OCI-LY7 (cell line): ENCODE data around the gene IGSF23. TPM values are rescaled to one million over a fixed set of nuclear protein-coding genes. Genes with fewer than 3 reads are reported as not detected.

Experiments
- BruUV-seq: library from RNA; stranded (reverse); fragments of 400-500 nt; replicated peaks from 2 replicates; lab custom pipeline; 2021; lab: Mats Ljungman, UMichigan
- CTCF ChIA-PET: fragments of 300-600 bp; sonication (Branson Sonifier 250); formaldehyde crosslinking; loops from one replicate; lab custom pipeline; 2022; ENCODE audit warnings: antibody characterized with exemption; ENCODE audit not compliant: unreplicated experiment; lab: Charles Lee
- POLR2A ChIA-PET: fragments of 300-600 bp; sonication (Branson Sonifier 250); formaldehyde crosslinking; loops from one replicate; lab custom pipeline; 2022; ENCODE audit warnings: antibody characterized with exemption; lab: Charles Lee
- DNase-seq: peaks from one replicate; pipeline ENCODE4 v3.0.0-alpha.2; 2015; ENCODE audit warnings: low spot score
- H2AFZ ChIP-seq: fragments of 200-600 bp; sonication (generic), shearing (Covaris generic); 2 replicates; pipeline ENCODE4 v1.6.1; 2014; ENCODE audit warnings: mild to moderate bottlenecking, antibody characterized with exemption, low read length, moderate library complexity
- H3K27ac ChIP-seq: fragments of 200-600 bp; sonication (generic); 2 replicates; pipeline ENCODE4 v1.5.1; 2014; ENCODE audit warnings: mixed run types, low read depth, mild to moderate bottlenecking, moderate library complexity, low read length, inconsistent platforms; ENCODE audit not compliant: poor library complexity, severe bottlenecking
- H3K36me3 ChIP-seq: fragments of 200-600 bp; sonication (generic); 2 replicates; pipeline ENCODE4 v1.6.1; 2014; ENCODE audit warnings: mild to moderate bottlenecking, antibody characterized with exemption, low read length, moderate library complexity, mixed read lengths; ENCODE audit not compliant: insufficient read depth
- H3K4me1 ChIP-seq: fragments of 200-600 bp; sonication (generic); 2 replicates; pipeline ENCODE4 v1.5.1; 2014; ENCODE audit warnings: mild to moderate bottlenecking, low read length; ENCODE audit not compliant: insufficient read depth, poor library complexity, severe bottlenecking
- H3K4me2 ChIP-seq: fragments of 200-600 bp; sonication (generic); 2 replicates; pipeline ENCODE4 v1.6.1; 2014; ENCODE audit warnings: mild to moderate bottlenecking, low read length
- H3K4me3 ChIP-seq: fragments of 200-600 bp; sonication (generic); 2 replicates; pipeline ENCODE4 v1.5.1; 2014; ENCODE audit warnings: mild to moderate bottlenecking, low read depth, low read length; ENCODE audit not compliant: poor library complexity, severe bottlenecking
- H3K79me2 ChIP-seq: fragments of 200-600 bp; sonication (generic); 2 replicates; pipeline ENCODE4 v1.6.1; 2016; ENCODE audit warnings: low read depth, mild to moderate bottlenecking, low read length, moderate library complexity, mixed read lengths; ENCODE audit not compliant: insufficient read depth
- H3K9me2 ChIP-seq: fragments of 200-600 bp; sonication (generic); 2 replicates; pipeline ENCODE4 v1.6.1; 2016; ENCODE audit warnings: mild to moderate bottlenecking, low read length, mixed read lengths; ENCODE audit not compliant: insufficient read depth
- H3K9me3 ChIP-seq: fragments of 200-600 bp; sonication (generic); 2 replicates; pipeline ENCODE4 v1.6.1; 2014; ENCODE audit warnings: mild to moderate bottlenecking, mixed run types, low read length, mixed read lengths
- H4K20me1 ChIP-seq: fragments of 200-600 bp; sonication (generic); 2 replicates; pipeline ENCODE4 v1.6.1; 2014; ENCODE audit warnings: mild to moderate bottlenecking, antibody characterized with exemption, low read length, moderate library complexity, mixed read lengths; ENCODE audit not compliant: insufficient read depth
- CTCF ChIP-seq: fragments of 200-600 bp; sonication (generic); conservative IDR thresholded peaks from 2 replicates; pipeline ENCODE4 v1.5.1; 2014; ENCODE audit warnings: mild to moderate bottlenecking, antibody characterized with exemption, low read length, moderate library complexity, mixed read lengths
- EZH2phosphoT487 ChIP-seq: fragments of 200-600 bp; sonication (generic); IDR thresholded peaks from 2 replicates; pipeline ENCODE4 v1.6.1; 2018; ENCODE audit warnings: low read depth, borderline replicate concordance, mild to moderate bottlenecking, mixed run types, antibody characterized with exemption, low read length, moderate library complexity, mixed read lengths
- intact Hi-C: fragments of 100-400 bp; cut with micrococcal nuclease; formaldehyde crosslinking; loops from one replicate; pipeline ENCODE4 v1.10.0; 2022; ENCODE audit not compliant: unreplicated experiment
- total RNA-seq, 2 experiments: library from RNA; depleted of rRNA in 1 of 2; stranded (reverse); fragments of >200 nt in 1 of 2; shearing (Covaris generic) in 1 of 2; gene quantifications; 2 replicates each; pipeline ENCODE4 v1.2.3, GENCODE V29; 2014 to 2022

Gene IGSF23
- total RNA-seq, 2 experiments from 2014 or later: not detected

DNA sequence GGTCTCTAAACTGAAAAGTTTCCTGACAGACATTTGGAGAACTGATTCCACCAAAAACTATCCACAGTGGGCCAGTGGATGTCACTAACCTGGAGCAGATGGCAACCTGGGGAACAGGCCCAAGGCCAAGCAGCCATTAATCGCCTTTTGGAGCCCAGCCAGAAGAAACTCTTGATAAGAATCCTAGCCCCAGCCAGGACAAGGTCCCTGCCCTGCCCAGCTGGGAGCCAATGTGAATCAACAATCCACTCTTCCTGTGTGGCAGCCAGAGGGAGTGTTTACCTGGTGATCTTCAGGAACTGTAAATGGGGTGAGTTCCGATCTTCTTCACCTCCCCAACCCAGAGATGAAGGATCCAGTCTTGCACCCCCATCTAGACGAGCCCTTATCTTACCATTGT, 14.5 kb upstream of the IGSF23 start:
- Histone ChIP-seq H2AFZ (no peak overlapping the region), H3K9me3 (no peaks in the 10 kb centered on the region), H3K4me2 (no peak overlapping the region), H3K36me3 (no peaks in the 10 kb centered on the region), H3K79me2 (no peaks in the 10 kb centered on the region), H4K20me1 (no peaks in the 10 kb centered on the region), H3K4me1 (no peaks in the 10 kb centered on the region), H3K4me3 (no peak overlapping the region), H3K27ac (no peak overlapping the region), H3K9me2 (no peaks in the 10 kb centered on the region)
- intact Hi-C loops: no loop called here
- ChIA-PET CTCF (no interaction called here), POLR2A (no interaction called here)
- TF ChIP-seq CTCF (no peak), EZH2phosphoT487 (no peak)
- DNase-seq: no peak
- BruUV-seq: no TSS peak

DNA sequence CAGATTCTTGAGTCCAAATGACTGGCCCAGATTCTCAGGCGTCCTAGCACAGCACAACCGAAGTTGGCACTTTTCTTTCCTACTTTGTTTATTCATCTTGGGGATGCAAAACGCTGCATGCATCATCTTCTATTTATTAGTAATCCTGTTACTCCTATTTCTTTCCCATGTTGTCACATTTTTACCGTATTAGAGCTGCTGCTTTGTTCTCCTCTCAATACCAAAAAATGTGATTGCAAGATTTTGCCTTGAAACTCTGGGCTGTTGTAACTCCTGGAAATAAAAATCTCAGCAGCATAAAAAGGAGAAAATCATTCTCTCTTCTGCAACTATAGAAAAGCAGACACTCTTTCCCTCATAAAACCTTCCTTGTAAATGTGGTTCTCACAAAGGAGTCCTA, 12.9 kb upstream of the IGSF23 start:
- H3K79me2 ChIP-seq: no peaks in the 10 kb centered on the region
- no peaks in the 10 kb centered on the region for H3K36me3 ChIP-seq
- intact Hi-C loops: no loop called here
- H3K4me2 ChIP-seq: no peak overlapping the region
- no peak overlapping the region for H3K4me3 ChIP-seq
- H2AFZ ChIP-seq: no peak overlapping the region
- ChIA-PET POLR2A (no interaction called here), CTCF (no interaction called here)
- no peaks in the 10 kb centered on the region for H3K9me2 ChIP-seq
- H3K27ac ChIP-seq: no peak overlapping the region
- no peaks in the 10 kb centered on the region for H3K9me3 ChIP-seq
- no TSS peak for BruUV-seq
- no peak for DNase-seq
- H4K20me1 ChIP-seq: no peaks in the 10 kb centered on the region
- no peak for TF ChIP-seq CTCF
- TF ChIP-seq EZH2phosphoT487: no peak
- no peaks in the 10 kb centered on the region for H3K4me1 ChIP-seq

DNA sequence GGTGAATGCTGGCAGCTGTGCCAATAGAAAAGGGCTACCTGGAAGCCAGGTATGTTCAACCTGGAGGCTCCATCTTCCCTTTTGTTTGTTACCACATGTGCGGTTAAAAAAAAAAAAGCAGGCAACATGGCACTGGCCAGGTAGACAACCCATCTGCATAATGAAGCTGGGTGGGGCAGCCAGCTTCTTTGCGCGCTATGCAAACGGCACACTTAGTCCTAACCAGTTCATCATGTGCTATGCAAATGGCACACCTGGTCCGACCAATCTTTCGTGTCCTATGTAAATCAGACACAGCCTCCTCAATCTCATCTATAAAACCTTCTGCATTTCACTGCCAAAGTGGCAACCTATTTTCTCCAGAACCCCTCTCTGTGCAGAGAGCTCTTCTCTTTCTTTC, 11.3 kb upstream of the IGSF23 start:
- H3K9me2 ChIP-seq: no peaks in the 10 kb centered on the region
- no peaks in the 10 kb centered on the region for H3K36me3 ChIP-seq
- H3K27ac ChIP-seq: no peak overlapping the region
- no peaks in the 10 kb centered on the region for H3K4me1 ChIP-seq
- ChIA-PET CTCF (no interaction called here), POLR2A (no interaction called here)
- no peak overlapping the region for H3K4me2 ChIP-seq
- H3K79me2 ChIP-seq: no peaks in the 10 kb centered on the region
- H3K4me3 ChIP-seq: no peak overlapping the region
- H3K9me3 ChIP-seq: no peaks in the 10 kb centered on the region
- TF ChIP-seq EZH2phosphoT487: no peak
- BruUV-seq: no TSS peak
- no peak overlapping the region for H2AFZ ChIP-seq
- intact Hi-C loops: no loop called here
- DNase-seq: no peak
- no peaks in the 10 kb centered on the region for H4K20me1 ChIP-seq
